Stimulated activated CD4-positive, alpha-beta T cell treated with anti-CD3 and anti-CD28 coated beads, Interleukin-4, amount 100 ng/mL, for 48 hours (primary cell): ENCODE measurements around the gene TMEM120A.
"Not testable (repeated sequence)": the region's sequence is repeated elsewhere in the genome, so short reads cannot be mapped to it uniquely, and the experiment has no call there.

Source experiments
- DNase-seq, 2 donors: peaks; one replicate each; pipeline ENCODE4 v3.0.0-alpha.2; 2020; ENCODE audit warnings: low read depth in 2 of 2

The TMEM120A gene

GRCh38 chr7:75994388-75995051 lies at the start of gene TMEM120A:
TMEM120A (minus strand) TSS chr7:75994595; CDS start chr7:75994570, 25 bp downstream.
- peak; percentile 93 to 94 for DNase-seq

GRCh38 chr7:76040126-76040525 lies 45.7 kb upstream of the TMEM120A start:
- DNase-seq = no peak

GRCh38 chr7:76037310-76037709 lies 42.9 kb upstream of the TMEM120A start:
- no peak for DNase-seq

- DNase-seq = no peak
Measured at GRCh38 chr7:76031964-76032363, 37.6 kb upstream of the TMEM120A start.

- not testable (repeated sequence) for DNase-seq
Measured at GRCh38 chr7:76029682-76030081, 35.3 kb upstream of the TMEM120A start.

GRCh38 chr7:76023002-76023401 lies 28.6 kb upstream of the TMEM120A start:
- no peak for DNase-seq

GRCh38 chr7:76022026-76022780 lies 27.8 kb upstream of the TMEM120A start:
- no peak for DNase-seq

- DNase-seq = peak; percentile 51 to 68
Measured at GRCh38 chr7:76020031-76020714, 25.8 kb upstream of the TMEM120A start.

- not testable (repeated sequence) for DNase-seq
Measured at GRCh38 chr7:76018520-76018919, 24.1 kb upstream of the TMEM120A start.

GRCh38 chr7:76016191-76016947 lies 22.0 kb upstream of the TMEM120A start:
- no peak for DNase-seq

GRCh38 chr7:76011442-76011861 lies 17.1 kb upstream of the TMEM120A start:
- DNase-seq = no peak

GRCh38 chr7:76009672-76010600 lies 15.5 kb upstream of the TMEM120A start:
- DNase-seq = no peak

GRCh38 chr7:76008156-76008687 lies 13.8 kb upstream of the TMEM120A start:
- DNase-seq = no peak

GRCh38 chr7:76005004-76005403 lies 10.6 kb upstream of the TMEM120A start:
- not testable (repeated sequence) for DNase-seq

- no peak for DNase-seq
Measured at GRCh38 chr7:76003351-76003750, 9.0 kb upstream of the TMEM120A start.

- DNase-seq = no peak
Measured at GRCh38 chr7:76002822-76003221, 8.4 kb upstream of the TMEM120A start.

- no peak for DNase-seq
Measured at GRCh38 chr7:76002139-76002538, 7.7 kb upstream of the TMEM120A start.

GRCh38 chr7:76000566-76000965 lies 6.2 kb upstream of the TMEM120A start:
- DNase-seq = no peak

- DNase-seq = no peak
Measured at GRCh38 chr7:75998038-75998437, 3.6 kb upstream of the TMEM120A start.

- no peak for DNase-seq
Measured at GRCh38 chr7:75996476-75996875, 2.1 kb upstream of the TMEM120A start.
